Ascending aorta (tissue), 2 donors: ENCODE measurements around the gene ROCK1. TPM values are rescaled to one million over a fixed set of nuclear protein-coding genes. Genes with fewer than 3 reads are reported as not detected.

Experiments used
- DNase-seq, 2 donors: peaks; one replicate each; pipeline ENCODE4 v3.0.0-alpha.2; 2019; ENCODE audit warnings: low spot score in 2 of 2
- H3K27ac ChIP-seq, 2 donors: fragments of 200-600 bp; sonication (generic); one replicate each; pipeline ENCODE4 v1.5.1; 2016 to 2017; ENCODE audit warnings: mild to moderate bottlenecking in 1 of 2
- H3K27me3 ChIP-seq: fragments of 200-600 bp; sonication (generic); one replicate; pipeline ENCODE4 v1.5.1; 2017
- H3K36me3 ChIP-seq, 2 donors: fragments of 200-600 bp; sonication (generic); one replicate each; pipeline ENCODE4 v1.5.1; 2016
- H3K4me1 ChIP-seq, 2 donors: fragments of 200-600 bp; sonication (generic); one replicate each; pipeline ENCODE4 v1.5.1; 2016 to 2017; ENCODE audit warnings: mild to moderate bottlenecking in 1 of 2
- H3K4me3 ChIP-seq, 2 donors: fragments of 200-600 bp; sonication (generic); one replicate each; pipeline ENCODE4 v1.5.1; 2016 to 2017; ENCODE audit warnings: mild to moderate bottlenecking in 1 of 2
- H3K9me3 ChIP-seq, 2 donors: fragments of 200-600 bp; sonication (generic); one replicate each; pipeline ENCODE4 v1.5.1; 2016
- CTCF ChIP-seq, 3 experiments: fragments of 200-600 bp in 2 of 3; fragments of 450-650 bp in 1 of 3; sonication (generic) in 2 of 3; IDR thresholded peaks; one replicate each; pipeline ENCODE4 v1.5.1; 2016 to 2019; ENCODE audit warnings: antibody characterized with exemption in 3 of 3, mild to moderate bottlenecking in 1 of 3, moderate library complexity in 1 of 3
- intact Hi-C: fragments of 100-400 bp; cut with DNase I; formaldehyde crosslinking; loops from one replicate; pipeline ENCODE4 v1.15.1; 2023
- total RNA-seq: library from RNA; depleted of rRNA; stranded (reverse); fragments of >200 nt; gene quantifications from one replicate; pipeline ENCODE4 v1.1.0, GENCODE V29; 2016

ROCK1 gene
- total RNA-seq, 1 donor from 2014 or later: 32.0 TPM

GRCh38 chr18:21084511-21085078 is 27.0 kb downstream of the ROCK1 start:
- H3K4me3 ChIP-seq: no peak overlapping the region
- H3K9me3 ChIP-seq: peaks cover 4 to 9% of the 10 kb centered on the region in 2 donors
- H3K4me1 ChIP-seq: no peaks in the 10 kb centered on the region
- intact Hi-C loops: no loop called here
- no peak overlapping the region for H3K27ac ChIP-seq
- TF ChIP-seq CTCF (IDR thresholded peaks at IDR 0.05): no peak
- no peaks in the 10 kb centered on the region for H3K27me3 ChIP-seq
- H3K36me3 ChIP-seq: no peaks in the 10 kb centered on the region
- no peak for DNase-seq

GRCh38 chr18:21083017-21083416 is 28.6 kb downstream of the ROCK1 start:
- Histone ChIP-seq H3K4me3 (no peak overlapping the region), H3K9me3 (peaks cover 4 to 9% of the 10 kb centered on the region in 2 donors), H3K27me3 (no peaks in the 10 kb centered on the region), H3K4me1 (peaks cover 0 to 5% of the 10 kb centered on the region in 2 donors), H3K27ac (no peak overlapping the region), H3K36me3 (no peaks in the 10 kb centered on the region)
- no peak for DNase-seq
- intact Hi-C loops: no loop called here
- no peak for TF ChIP-seq CTCF (IDR thresholded peaks at IDR 0.05)

GRCh38 chr18:21081426-21081825 is 30.2 kb downstream of the ROCK1 start:
- no peaks in the 10 kb centered on the region for H3K27me3 ChIP-seq
- TF ChIP-seq CTCF (IDR thresholded peaks at IDR 0.05): no peak
- peaks cover 6 to 12% of the 10 kb centered on the region in 2 donors for H3K4me1 ChIP-seq

GRCh38 chr18:21080576-21080975 is 31.0 kb downstream of the ROCK1 start:
- TF ChIP-seq CTCF (IDR thresholded peaks at IDR 0.05): no peak
- intact Hi-C loops: no loop called here

More at GRCh38 chr18:21081426-21081825, 30.2 kb downstream of the ROCK1 start:
- no peak for DNase-seq
- no peaks in the 10 kb centered on the region for H3K36me3 ChIP-seq
- H3K9me3 ChIP-seq: peaks cover 4 to 9% of the 10 kb centered on the region in 2 donors
- H3K4me3 ChIP-seq: no peak overlapping the region
- intact Hi-C loops: no loop called here
- no peak overlapping the region for H3K27ac ChIP-seq

GRCh38 chr18:21074336-21075323 is 37.0 kb downstream of the ROCK1 start:
- intact Hi-C loops: no loop called here
- H3K27me3 ChIP-seq: no peaks in the 10 kb centered on the region
- H3K9me3 ChIP-seq: no peaks in the 10 kb centered on the region
- H3K36me3 ChIP-seq: no peaks in the 10 kb centered on the region
- H3K4me1 ChIP-seq: peaks cover 10 to 32% of the 10 kb centered on the region in 2 donors
- DNase-seq: no peak
- H3K4me3 ChIP-seq: no peak overlapping the region
- peak overlapping the region in 1 of 2 donors; percentile 24 for H3K27ac ChIP-seq
- no peak for TF ChIP-seq CTCF (IDR thresholded peaks at IDR 0.05)

More at GRCh38 chr18:21080576-21080975, 31.0 kb downstream of the ROCK1 start:
- H3K4me3 ChIP-seq: no peak overlapping the region
- DNase-seq: no peak
- H3K9me3 ChIP-seq: peaks cover 4 to 9% of the 10 kb centered on the region in 2 donors
- peaks cover 6 to 12% of the 10 kb centered on the region in 2 donors for H3K4me1 ChIP-seq
- H3K27me3 ChIP-seq: no peaks in the 10 kb centered on the region
- no peak overlapping the region for H3K27ac ChIP-seq
- H3K36me3 ChIP-seq: no peaks in the 10 kb centered on the region
